ENCODE measurements around the gene LSAMP. TPM values are rescaled to one million over a fixed set of nuclear protein-coding genes. Genes with fewer than 3 reads are reported as not detected.

The LSAMP gene
- total and polyA plus RNA-seq, 2 experiments from 2014 or later: 2.0 to 2.9 TPM

DNA sequence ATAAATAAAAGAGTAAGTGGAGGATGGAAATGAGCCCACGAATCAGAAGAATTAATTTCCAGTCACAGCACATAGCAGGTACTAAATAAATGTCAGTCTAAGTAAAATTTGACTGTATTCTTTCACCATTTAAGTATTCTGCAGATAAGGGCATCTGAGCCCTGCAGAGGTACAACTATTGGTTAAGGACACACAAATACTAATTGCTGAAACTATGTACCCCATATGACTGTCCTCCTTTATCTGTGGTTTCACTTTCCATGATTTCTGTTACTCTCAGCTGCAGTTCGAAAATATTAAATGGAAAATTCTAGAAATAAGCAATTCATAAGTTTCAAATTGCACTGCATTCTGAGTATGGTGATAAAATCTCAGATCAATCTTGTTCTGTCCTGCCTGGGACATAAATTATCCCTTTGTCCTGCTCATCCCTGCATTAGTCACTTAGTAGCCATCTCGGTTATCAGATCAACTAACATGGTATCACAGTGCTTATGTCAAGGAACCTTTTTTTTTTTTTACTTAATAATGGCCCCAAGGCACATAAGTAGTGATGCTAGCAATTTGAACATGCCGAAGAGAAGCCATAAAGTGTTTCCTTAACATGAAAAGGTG lies 95.1 kb downstream of the LSAMP start (continued):
- TF ChIP-seq, protein P1, sequence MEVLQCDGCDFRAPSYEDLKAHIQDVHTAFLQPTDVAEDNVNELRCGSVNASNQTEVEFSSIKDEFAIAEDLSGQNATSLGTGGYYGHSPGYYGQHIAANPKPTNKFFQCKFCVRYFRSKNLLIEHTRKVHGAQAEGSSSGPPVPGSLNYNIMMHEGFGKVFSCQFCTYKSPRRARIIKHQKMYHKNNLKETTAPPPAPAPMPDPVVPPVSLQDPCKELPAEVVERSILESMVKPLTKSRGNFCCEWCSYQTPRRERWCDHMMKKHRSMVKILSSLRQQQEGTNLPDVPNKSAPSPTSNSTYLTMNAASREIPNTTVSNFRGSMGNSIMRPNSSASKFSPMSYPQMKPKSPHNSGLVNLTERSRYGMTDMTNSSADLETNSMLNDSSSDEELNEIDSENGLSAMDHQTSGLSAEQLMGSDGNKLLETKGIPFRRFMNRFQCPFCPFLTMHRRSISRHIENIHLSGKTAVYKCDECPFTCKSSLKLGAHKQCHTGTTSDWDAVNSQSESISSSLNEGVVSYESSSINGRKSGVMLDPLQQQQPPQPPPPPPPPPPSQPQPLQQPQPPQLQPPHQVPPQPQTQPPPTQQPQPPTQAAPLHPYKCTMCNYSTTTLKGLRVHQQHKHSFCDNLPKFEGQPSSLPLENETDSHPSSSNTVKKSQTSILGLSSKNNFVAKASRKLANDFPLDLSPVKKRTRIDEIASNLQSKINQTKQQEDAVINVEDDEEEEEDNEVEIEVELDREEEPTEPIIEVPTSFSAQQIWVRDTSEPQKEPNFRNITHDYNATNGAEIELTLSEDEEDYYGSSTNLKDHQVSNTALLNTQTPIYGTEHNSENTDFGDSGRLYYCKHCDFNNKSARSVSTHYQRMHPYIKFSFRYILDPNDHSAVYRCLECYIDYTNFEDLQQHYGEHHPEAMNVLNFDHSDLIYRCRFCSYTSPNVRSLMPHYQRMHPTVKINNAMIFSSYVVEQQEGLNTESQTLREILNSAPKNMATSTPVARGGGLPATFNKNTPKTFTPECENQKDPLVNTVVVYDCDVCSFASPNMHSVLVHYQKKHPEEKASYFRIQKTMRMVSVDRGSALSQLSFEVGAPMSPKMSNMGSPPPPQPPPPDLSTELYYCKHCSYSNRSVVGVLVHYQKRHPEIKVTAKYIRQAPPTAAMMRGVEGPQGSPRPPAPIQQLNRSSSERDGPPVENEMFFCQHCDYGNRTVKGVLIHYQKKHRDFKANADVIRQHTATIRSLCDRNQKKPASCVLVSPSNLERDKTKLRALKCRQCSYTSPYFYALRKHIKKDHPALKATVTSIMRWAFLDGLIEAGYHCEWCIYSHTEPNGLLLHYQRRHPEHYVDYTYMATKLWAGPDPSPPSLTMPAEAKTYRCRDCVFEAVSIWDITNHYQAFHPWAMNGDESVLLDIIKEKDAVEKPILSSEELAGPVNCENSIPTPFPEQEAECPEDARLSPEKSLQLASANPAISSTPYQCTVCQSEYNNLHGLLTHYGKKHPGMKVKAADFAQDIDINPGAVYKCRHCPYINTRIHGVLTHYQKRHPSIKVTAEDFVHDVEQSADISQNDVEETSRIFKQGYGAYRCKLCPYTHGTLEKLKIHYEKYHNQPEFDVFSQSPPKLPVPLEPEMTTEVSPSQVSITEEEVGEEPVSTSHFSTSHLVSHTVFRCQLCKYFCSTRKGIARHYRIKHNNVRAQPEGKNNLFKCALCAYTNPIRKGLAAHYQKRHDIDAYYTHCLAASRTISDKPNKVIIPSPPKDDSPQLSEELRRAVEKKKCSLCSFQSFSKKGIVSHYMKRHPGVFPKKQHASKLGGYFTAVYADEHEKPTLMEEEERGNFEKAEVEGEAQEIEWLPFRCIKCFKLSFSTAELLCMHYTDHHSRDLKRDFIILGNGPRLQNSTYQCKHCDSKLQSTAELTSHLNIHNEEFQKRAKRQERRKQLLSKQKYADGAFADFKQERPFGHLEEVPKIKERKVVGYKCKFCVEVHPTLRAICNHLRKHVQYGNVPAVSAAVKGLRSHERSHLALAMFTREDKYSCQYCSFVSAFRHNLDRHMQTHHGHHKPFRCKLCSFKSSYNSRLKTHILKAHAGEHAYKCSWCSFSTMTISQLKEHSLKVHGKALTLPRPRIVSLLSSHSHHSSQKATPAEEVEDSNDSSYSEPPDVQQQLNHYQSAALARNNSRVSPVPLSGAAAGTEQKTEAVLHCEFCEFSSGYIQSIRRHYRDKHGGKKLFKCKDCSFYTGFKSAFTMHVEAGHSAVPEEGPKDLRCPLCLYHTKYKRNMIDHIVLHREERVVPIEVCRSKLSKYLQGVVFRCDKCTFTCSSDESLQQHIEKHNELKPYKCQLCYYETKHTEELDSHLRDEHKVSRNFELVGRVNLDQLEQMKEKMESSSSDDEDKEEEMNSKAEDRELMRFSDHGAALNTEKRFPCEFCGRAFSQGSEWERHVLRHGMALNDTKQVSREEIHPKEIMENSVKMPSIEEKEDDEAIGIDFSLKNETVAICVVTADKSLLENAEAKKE (CRISPR knock-in tag; IDR thresholded peaks at IDR 0.05): no peak
- TF ChIP-seq, protein P2, sequence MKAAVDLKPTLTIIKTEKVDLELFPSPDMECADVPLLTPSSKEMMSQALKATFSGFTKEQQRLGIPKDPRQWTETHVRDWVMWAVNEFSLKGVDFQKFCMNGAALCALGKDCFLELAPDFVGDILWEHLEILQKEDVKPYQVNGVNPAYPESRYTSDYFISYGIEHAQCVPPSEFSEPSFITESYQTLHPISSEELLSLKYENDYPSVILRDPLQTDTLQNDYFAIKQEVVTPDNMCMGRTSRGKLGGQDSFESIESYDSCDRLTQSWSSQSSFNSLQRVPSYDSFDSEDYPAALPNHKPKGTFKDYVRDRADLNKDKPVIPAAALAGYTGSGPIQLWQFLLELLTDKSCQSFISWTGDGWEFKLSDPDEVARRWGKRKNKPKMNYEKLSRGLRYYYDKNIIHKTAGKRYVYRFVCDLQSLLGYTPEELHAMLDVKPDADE (IDR thresholded peaks at IDR 0.05): no peak
- TF ChIP-seq CREB1 (CRISPR knock-in tag; IDR thresholded peaks at IDR 0.05; ENCODE audit: low read depth): no peak

DNA sequence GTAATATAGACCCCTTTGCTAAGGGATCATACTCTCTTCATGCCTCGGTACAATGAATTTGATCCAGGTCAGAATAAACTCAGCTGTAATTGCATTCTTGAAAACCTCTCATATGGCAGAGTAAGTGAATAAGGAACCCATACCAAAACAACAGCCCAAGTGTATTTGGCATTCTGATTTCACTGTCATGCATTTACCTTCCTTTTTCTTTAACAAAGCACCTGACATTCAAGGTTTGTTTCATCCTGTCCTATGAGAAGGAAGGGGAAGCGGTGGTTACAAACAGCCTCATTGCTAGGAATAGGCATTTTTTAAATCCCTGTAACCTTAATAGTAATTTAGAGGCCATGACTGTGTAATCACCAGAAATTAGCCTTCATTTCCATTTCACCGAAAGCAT lies 97.1 kb downstream of the LSAMP start:
- Mint-ChIP-seq H3K27ac (0 out of 2 replicates have a peak overlapping the region, but pooled peaks have one; percentile 2), H3K4me3 (no peak overlapping the region), H3K36me3 (ENCODE audit: low read depth) (no peaks in the 10 kb centered on the region), H3K27me3 (ENCODE audit: insufficient read depth, low read depth, poor library complexity) (no peaks in the 10 kb centered on the region), H3K9me3 (no peaks in the 10 kb centered on the region), H3K4me1 (peaks cover 18% of the 10 kb centered on the region)
- Histone ChIP-seq H4K20me1 (replicated peaks; ENCODE audit: insufficient read depth) (no peaks in the 10 kb centered on the region), H3K27me3 (ENCODE audit: insufficient read depth) (no peaks in the 10 kb centered on the region), H3F3A (replicated peaks; ENCODE audit: low read depth) (no peaks in the 10 kb centered on the region), H3K4me1 (ENCODE audit: insufficient read depth) (peaks cover 8% of the 10 kb centered on the region; the same call in 1 of the 2 replicates), H3K27ac (ENCODE audit: low read depth) (no peak overlapping the region), H3K79me2 (replicated peaks; ENCODE audit: insufficient read depth) (no peaks in the 10 kb centered on the region), H2AFZ (no peak overlapping the region), H3K9me2 (ENCODE audit: insufficient read depth) (no peaks in the 10 kb centered on the region), H3K4me3 (no peak overlapping the region), H3K36me3 (ENCODE audit: insufficient read depth) (no peaks in the 10 kb centered on the region), H3K4me2 (peak overlapping the region; percentile 17; the same call in 1 of the 2 replicates)
- peak; percentile 77 for ATAC-seq
- peak; percentile 62 for DNase-seq (ENCODE audit: low spot score)
- TF ChIP-seq POLR2AphosphoS5 (IDR thresholded peaks at IDR 0.05; ENCODE audit: low read depth) (no peak), CREB1 (CRISPR knock-in tag; IDR thresholded peaks at IDR 0.05; ENCODE audit: low read depth) (no peak), EZH2phosphoT487 (IDR thresholded peaks at IDR 0.05; ENCODE audit: unreplicated experiment) (no peak), STAT1 (IDR thresholded peaks at IDR 0.05; ENCODE audit: unreplicated experiment) (no peak), ZNF331 (CRISPR knock-in tag; IDR thresholded peaks at IDR 0.05; ENCODE audit: low read depth) (no peak)
- TF ChIP-seq, protein P1 (CRISPR knock-in tag; IDR thresholded peaks at IDR 0.05): no peak
